Testis (tissue), 2 donors: ENCODE measurements around the gene FBN2.

ENCODE experiments used
- POLR2A ChIP-seq: fragments of 450-650 bp; IDR thresholded peaks from one replicate; pipeline ENCODE4 v1.6.1; 2017; ENCODE audit warnings: antibody characterized with exemption, mild to moderate bottlenecking, moderate library complexity
- TF ChIP-seq, protein P1 (sequence below), 3 experiments: fragments of 450-650 bp in 2 of 3; fragments of 200-600 bp in 1 of 3; sonication (generic) in 1 of 3; IDR thresholded peaks; one replicate each; pipeline ENCODE4 v1.5.1; 2016 to 2019; ENCODE audit warnings: antibody characterized with exemption in 3 of 3, mild to moderate bottlenecking in 2 of 3, moderate library complexity in 1 of 3

DNA sequence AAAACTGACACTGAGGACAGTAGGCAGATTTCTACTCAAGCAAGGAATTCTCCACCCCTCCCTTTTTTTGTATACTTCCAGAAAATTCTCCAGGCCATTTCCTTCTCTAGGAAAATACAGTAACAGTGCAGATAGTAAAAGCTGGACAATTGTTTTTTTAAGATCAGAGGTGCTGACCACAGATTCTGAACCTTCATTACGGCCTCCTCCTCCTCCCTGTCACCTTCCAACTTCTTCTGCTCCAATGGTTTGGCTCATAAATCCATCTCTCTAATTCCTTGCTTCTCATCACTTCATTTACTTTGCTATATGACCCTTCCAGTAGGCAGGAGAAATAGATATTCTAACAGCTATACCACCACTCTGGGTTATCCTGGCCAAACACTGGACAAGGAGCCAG, 220.6 kb downstream of the FBN2 start:
- TF ChIP-seq, protein P1, sequence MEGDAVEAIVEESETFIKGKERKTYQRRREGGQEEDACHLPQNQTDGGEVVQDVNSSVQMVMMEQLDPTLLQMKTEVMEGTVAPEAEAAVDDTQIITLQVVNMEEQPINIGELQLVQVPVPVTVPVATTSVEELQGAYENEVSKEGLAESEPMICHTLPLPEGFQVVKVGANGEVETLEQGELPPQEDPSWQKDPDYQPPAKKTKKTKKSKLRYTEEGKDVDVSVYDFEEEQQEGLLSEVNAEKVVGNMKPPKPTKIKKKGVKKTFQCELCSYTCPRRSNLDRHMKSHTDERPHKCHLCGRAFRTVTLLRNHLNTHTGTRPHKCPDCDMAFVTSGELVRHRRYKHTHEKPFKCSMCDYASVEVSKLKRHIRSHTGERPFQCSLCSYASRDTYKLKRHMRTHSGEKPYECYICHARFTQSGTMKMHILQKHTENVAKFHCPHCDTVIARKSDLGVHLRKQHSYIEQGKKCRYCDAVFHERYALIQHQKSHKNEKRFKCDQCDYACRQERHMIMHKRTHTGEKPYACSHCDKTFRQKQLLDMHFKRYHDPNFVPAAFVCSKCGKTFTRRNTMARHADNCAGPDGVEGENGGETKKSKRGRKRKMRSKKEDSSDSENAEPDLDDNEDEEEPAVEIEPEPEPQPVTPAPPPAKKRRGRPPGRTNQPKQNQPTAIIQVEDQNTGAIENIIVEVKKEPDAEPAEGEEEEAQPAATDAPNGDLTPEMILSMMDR (IDR thresholded peaks at IDR 0.05), result no peak
- TF ChIP-seq POLR2A, result no peak
